Dermis microvascular lymphatic vessel endothelial cell (primary cell): ENCODE results near the gene DACT2. TPM values are rescaled to one million over a fixed set of nuclear protein-coding genes. Genes with fewer than 3 reads are reported as not detected.

Source experiments
- DNase-seq, 2 donors: peaks; one replicate each; pipeline versions ENCODE4 v3.0.0 to v3.0.0-alpha.2; 2010; ENCODE audit warnings: low read depth in 2 of 2
- total RNA-seq: library from RNA; depleted of rRNA; stranded (reverse); fragments of >200 nt; gene quantifications from 2 replicates; pipeline ENCODE4 v1.2.1, GENCODE V29; 2014

Gene DACT2
- total RNA-seq, 1 donor from 2014 or later: not detected

DNA sequence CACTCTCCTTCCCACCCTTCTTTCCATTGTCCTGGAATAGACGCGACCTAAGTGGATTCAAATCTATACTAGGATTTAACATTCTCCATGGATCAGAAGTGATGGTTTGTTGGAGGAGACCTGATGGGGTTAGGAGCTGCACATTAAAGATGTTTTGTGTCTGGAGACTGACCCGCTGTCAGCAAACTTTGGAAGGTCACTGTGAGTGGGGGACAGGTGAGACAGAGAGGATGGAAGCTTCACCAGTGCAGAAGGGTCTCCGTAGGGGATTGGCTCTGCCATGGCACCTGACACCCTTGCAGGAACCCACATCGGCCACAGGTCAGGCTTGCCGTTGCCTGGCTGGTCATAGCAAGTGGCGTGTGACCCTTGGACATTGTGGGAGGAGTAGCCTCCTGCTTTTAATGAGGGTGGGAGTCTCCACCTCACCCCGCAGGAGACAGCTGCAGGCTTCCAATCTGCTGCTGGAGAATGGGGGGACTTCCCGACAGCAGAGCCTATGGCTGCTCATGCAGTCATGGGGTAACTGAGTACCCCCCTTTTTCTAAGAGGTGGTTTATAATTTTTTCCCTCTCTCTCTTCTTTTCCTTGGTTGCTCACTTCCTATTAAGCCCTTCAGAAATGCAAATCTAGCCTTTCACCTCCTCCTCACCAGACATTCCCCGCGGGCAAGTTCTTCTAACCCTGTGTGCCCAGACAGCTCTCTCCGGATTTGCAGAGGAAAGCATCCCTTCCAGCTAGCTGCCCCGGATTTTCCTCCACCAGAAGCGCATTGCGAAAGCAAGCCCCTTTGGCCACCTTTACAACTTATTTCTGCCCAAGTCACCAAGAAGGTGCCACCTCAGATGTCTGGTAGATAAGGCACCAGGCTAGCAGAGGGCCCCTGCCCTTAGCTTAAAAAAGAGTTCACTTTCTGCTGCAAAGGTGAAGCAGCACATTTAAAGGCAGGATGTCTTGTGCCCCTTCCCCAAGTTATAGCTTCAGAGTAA lies 53.5 kb downstream of the DACT2 start:
- no peak for DNase-seq

DNA sequence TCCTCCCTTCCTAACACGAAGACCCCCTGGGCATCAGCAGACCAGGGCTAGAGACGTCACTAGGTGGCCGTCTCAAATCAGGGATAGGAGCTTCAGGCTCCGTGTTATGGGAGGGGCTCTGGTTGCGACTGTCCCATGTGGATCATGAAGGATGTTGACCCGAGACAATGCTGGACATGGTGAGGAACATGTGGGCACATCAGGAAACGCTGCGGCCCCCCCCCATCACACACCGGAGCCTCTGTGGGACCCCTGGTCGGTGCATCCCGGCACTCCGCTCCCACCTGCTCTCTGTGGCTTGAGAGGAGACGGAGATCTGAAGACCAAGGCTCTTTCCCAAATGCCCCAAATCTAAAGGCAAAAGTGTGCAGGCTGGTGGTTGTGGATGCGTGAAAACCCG lies 54.2 kb downstream of the DACT2 start:
- no peak for DNase-seq

DNA sequence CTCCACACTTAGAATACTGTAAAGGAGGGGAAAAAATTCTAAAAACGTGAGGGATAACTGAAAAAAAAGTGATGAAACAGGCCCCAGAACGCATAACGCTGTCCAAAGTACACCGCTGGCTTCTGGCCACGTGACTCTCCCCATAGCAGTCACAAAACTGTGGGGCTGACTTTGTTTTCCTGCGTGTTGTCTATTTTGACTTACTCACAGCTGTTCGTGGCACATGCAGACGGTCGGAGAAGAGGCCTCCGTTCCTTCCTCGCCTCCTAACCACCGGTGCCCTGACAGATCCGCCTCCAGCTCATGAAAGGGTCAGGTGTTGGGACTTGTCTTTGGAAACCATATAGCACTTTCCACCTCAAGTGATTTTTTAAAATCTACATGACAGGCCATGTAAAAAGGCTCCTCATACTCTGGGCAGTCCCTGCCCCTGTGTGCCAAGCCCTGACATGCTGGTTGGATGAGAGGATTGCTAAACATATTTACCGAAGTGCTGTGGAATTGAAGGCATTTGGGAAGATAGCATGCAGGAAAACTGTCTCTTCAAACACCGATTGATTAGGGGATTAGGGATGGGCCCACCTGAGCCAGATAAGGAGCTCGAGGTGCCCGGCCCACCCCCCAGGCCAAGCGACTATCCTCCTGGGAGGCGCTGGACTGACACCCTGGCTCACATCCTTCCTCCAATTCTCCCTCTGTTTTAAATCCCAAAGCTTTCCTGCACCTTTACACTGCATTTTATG lies 54.8 kb downstream of the DACT2 start:
- DNase-seq: no peak

DNA sequence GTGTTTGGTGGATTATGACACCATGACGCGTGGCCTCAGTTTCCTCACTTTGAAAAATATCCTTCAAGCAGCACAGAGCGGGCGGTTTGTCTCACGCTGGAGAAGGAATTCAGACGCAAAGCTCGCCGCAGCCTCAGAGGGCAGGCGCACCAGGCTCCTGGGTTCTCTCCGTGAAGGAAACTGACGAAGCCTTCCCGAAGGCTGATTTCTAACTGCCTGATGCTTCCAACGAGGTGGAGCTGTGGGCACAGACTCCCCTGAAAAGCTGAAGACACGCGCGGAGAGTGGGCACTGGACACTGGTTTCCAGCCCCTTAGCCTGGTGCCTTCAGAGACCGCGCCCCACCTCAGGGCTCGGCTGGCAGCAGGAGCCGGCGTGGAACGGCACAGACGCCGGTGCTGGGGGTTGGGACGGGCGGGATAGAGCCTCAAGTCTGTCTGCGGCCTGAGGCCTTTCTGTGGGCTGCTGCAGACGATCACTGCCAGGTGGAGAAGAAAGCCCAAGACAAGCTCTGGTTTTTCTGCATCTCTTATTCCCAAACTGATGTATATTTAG lies 56.1 kb downstream of the DACT2 start:
- DNase-seq: no peak

DNA sequence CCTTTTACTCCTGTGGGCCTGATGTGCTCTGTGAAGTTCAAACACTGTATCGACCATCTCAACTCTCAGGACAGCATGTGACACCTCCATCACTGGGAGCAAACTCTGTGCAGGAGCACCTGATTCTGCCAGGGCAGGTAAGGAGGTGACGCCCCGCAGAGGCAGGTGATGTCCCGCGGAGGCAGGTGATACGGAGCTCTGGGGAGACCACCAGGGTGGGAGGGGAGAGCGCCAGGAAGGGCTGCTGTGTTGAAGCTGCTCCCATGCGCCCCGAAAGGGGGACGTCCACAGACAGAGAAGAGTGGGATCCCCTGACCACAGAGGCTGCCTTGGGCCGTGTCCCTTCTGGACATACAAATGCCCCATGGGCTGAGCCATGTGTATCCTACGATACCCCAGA lies 58.3 kb downstream of the DACT2 start:
- no peak for DNase-seq

DNA sequence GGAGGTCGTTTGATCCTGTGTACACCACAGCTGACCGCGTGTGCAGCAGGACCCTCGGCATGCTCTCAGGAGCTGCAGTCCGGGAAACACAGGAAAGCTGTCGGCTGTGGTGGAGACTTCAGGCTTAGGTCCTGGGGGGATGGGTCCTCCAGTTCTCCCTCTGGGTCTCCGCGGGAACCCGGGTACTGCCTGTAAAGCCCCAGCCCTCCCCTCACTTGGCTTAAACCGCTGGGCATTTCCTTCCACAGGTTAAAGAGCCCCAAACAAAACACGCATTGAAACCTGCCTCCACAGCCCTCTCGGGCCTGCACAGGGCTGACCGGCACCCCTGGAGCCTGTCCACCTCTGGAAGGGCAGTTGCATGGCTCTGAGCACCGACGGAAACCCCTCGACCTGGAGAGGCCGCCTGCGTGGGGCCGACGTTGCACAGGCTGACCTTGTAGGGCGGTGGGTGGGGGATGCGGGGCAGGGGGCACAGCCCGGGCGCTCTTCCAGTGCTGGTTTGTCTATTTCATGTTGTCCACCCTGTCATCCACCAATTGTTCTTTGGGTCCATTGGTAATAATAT lies 59.1 kb downstream of the DACT2 start:
- DNase-seq: no peak

DNA sequence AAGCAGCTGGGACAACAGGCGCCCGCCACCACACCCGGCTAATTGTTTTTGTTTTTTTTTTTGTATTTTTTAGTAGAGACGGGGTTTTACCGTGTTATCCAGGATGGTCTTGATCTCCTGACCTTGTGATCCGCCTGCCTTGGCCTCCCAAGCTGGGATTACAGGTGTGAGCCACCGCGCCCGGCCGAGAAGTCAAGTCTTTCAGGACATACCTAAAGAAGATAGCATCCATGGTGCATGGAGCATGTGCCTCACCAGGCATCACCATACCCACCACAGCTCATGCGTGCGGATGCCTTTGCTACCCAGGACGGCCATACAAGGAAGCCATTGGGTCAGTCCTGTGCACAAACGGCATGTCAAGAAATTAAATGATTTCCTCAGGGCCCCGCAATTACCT lies 60.8 kb downstream of the DACT2 start:
- DNase-seq: no peak

DNA sequence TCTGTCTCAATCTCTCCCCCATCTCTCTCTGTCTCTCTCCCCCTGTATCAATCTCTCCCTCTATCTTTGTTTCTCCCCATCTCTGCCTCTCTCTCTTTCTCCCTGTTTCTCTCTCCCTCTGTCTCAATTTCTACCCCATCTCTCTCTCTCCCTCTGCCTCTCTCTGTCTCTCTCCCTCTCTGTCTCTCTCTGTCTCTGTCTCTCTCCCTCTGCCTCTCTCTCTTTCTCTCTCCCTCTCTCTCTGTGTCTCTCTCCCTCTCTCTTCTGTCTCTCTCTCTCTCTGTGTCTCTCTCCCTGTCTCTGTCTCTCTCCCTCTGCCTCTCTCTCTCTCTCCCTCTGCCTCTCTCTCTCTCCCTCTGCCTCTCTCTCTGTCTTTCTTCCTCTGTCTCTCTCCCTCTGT lies 62.6 kb downstream of the DACT2 start:
- DNase-seq: no peak

Other genes with a start within 250 kb of the DACT2 start
- gene FRMD1, start 240.6 kb downstream of the DACT2 start, total RNA-seq: not detected in 2 replicates
- not detected in 2 replicates for gene SMOC2, start 121.4 kb upstream of the DACT2 start, total RNA-seq